Activated CD4-positive, CD25-positive, alpha-beta regulatory T cell (primary cell): ENCODE measurements around the gene ST6GALNAC6.
"Not testable (repeated sequence)": the region's sequence is repeated elsewhere in the genome, so short reads cannot be mapped to it uniquely, and the experiment has no call there.

Experiments
- DNase-seq, 4 experiments: peaks; one replicate each; lab custom pipeline; 2025; lab: John Stamatoyannopoulos, UW

Gene ST6GALNAC6

GRCh38 chr9:127873223-127873691, 26.1 kb downstream of the ST6GALNAC6 start:
- no peak for DNase-seq

- no peak for DNase-seq
Observed at GRCh38 chr9:127872369-127873222, 26.8 kb downstream of the ST6GALNAC6 start.

GRCh38 chr9:127871531-127871930, 27.9 kb downstream of the ST6GALNAC6 start:
- no peak for DNase-seq

- no peak for DNase-seq
Observed at GRCh38 chr9:127870887-127871286, 28.5 kb downstream of the ST6GALNAC6 start.

GRCh38 chr9:127870153-127870491, 29.3 kb downstream of the ST6GALNAC6 start:
- DNase-seq = not testable (repeated sequence)

GRCh38 chr9:127869310-127870152, 29.9 kb downstream of the ST6GALNAC6 start:
- peak; percentile 60 to 82 (median 69) for DNase-seq

GRCh38 chr9:127868278-127868902, 31.0 kb downstream of the ST6GALNAC6 start:
- DNase-seq = no peak

- DNase-seq = no peak
Observed at GRCh38 chr9:127867356-127868277, 31.8 kb downstream of the ST6GALNAC6 start.

GRCh38 chr9:127866535-127866934, 32.9 kb downstream of the ST6GALNAC6 start:
- no peak for DNase-seq

- no peak for DNase-seq
Observed at GRCh38 chr9:127865645-127866464, 33.5 kb downstream of the ST6GALNAC6 start.

GRCh38 chr9:127863191-127863621, 36.2 kb downstream of the ST6GALNAC6 start:
- DNase-seq = no peak

GRCh38 chr9:127862075-127863011, 37.1 kb downstream of the ST6GALNAC6 start:
- peak in 2 of 4 experiments; percentile 17 to 18 for DNase-seq

GRCh38 chr9:127860779-127861178, 38.6 kb downstream of the ST6GALNAC6 start:
- no peak for DNase-seq

- DNase-seq = no peak
Observed at GRCh38 chr9:127860260-127860659, 39.1 kb downstream of the ST6GALNAC6 start.

- no peak for DNase-seq
Observed at GRCh38 chr9:127858041-127858512, 41.3 kb downstream of the ST6GALNAC6 start.

GRCh38 chr9:127857278-127857677, 42.1 kb downstream of the ST6GALNAC6 start:
- no peak for DNase-seq

GRCh38 chr9:127856729-127857116, 42.7 kb downstream of the ST6GALNAC6 start:
- no peak for DNase-seq

- no peak for DNase-seq
Observed at GRCh38 chr9:127856094-127856728, 43.2 kb downstream of the ST6GALNAC6 start.

GRCh38 chr9:127855522-127855921, 43.9 kb downstream of the ST6GALNAC6 start:
- no peak for DNase-seq
